HG03457 (cell line): ENCODE data around the gene COG6.

Source experiments
- ATAC-seq: cut with Tn5 transposase; IDR thresholded peaks from one replicate; pipeline ENCODE4 v1.9.1; 2021; ENCODE audit warnings: moderate number of reproducible peaks; ENCODE audit not compliant: unreplicated experiment

Gene COG6

GRCh38 chr13:39767791-39768517 lies 112.5 kb downstream of the COG6 start:
- ATAC-seq, result no peak

- ATAC-seq, result no peak
These were observed 113.5 kb downstream of the COG6 start for GRCh38 chr13:39768962-39769361.

- ATAC-seq, result no peak
These were observed 115.0 kb downstream of the COG6 start for GRCh38 chr13:39770221-39771090.

GRCh38 chr13:39773833-39774232 lies 118.4 kb downstream of the COG6 start:
- ATAC-seq, result no peak

GRCh38 chr13:39776439-39776838 lies 121.0 kb downstream of the COG6 start:
- ATAC-seq, result no peak

GRCh38 chr13:39777021-39777420 lies 121.6 kb downstream of the COG6 start:
- no peak for ATAC-seq

- ATAC-seq, result no peak
These were observed 122.1 kb downstream of the COG6 start for GRCh38 chr13:39777527-39778061.

- no peak for ATAC-seq
These were observed 124.1 kb downstream of the COG6 start for GRCh38 chr13:39779337-39780265.

- ATAC-seq, result no peak
These were observed 125.2 kb downstream of the COG6 start for GRCh38 chr13:39780711-39781110.

GRCh38 chr13:39781381-39781780 lies 125.9 kb downstream of the COG6 start:
- ATAC-seq, result no peak

GRCh38 chr13:39783051-39783450 lies 127.6 kb downstream of the COG6 start:
- ATAC-seq, result no peak

GRCh38 chr13:39784347-39784746 lies 128.9 kb downstream of the COG6 start:
- no peak for ATAC-seq

GRCh38 chr13:39786091-39786490 lies 130.6 kb downstream of the COG6 start:
- ATAC-seq, result no peak

GRCh38 chr13:39787086-39787487 lies 131.6 kb downstream of the COG6 start:
- no peak for ATAC-seq

GRCh38 chr13:39788102-39788501 lies 132.6 kb downstream of the COG6 start:
- ATAC-seq, result no peak

- no peak for ATAC-seq
These were observed 134.0 kb downstream of the COG6 start for GRCh38 chr13:39789451-39789850.
